ENCODE results near the gene TULP1.

TULP1 gene

GRCh38 chr6:35508027-35508426 lies 4.7 kb downstream of the TULP1 start:
- no peaks in the 10 kb centered on the region for H3F3A ChIP-seq (ENCODE audit: low read depth)
- H3K79me2 ChIP-seq (ENCODE audit: insufficient read depth, low read length): no peaks in the 10 kb centered on the region
- H3K27me3 ChIP-seq (ENCODE audit: insufficient read depth, low read length, poor library complexity, severe bottlenecking): no peaks in the 10 kb centered on the region
- no peak overlapping the region for H3K4me2 ChIP-seq (ENCODE audit: low read depth, low read length, poor library complexity, severe bottlenecking)
- H3K4me3 ChIP-seq (ENCODE audit: low read length, poor library complexity, severe bottlenecking): no peak overlapping the region
- H3K9ac ChIP-seq (ENCODE audit: low read depth, low read length, poor library complexity, severe bottlenecking): no peak overlapping the region
- H4K20me1 ChIP-seq (ENCODE audit: insufficient read depth, low read length, poor library complexity, severe bottlenecking): no peaks in the 10 kb centered on the region
- H3K4me1 ChIP-seq (ENCODE audit: insufficient read depth, low read length, poor library complexity, severe bottlenecking): no peaks in the 10 kb centered on the region
- no peak overlapping the region for H2AFZ ChIP-seq (ENCODE audit: low read length)
- H3K9me2 ChIP-seq (replicated peaks; ENCODE audit: low read depth, low read length): no peaks in the 10 kb centered on the region
- no peak for TF ChIP-seq CTCF (conservative IDR thresholded peaks at IDR 0.05; ENCODE audit: low read length)
- TF ChIP-seq EZH2phosphoT487 (IDR thresholded peaks at IDR 0.05; ENCODE audit: borderline replicate concordance): no peak
- no peaks in the 10 kb centered on the region for H3K9me3 ChIP-seq (ENCODE audit: insufficient read depth, low read depth, low read length)
- no peaks in the 10 kb centered on the region for H3K36me3 ChIP-seq (ENCODE audit: insufficient read depth, low read length)

DNA sequence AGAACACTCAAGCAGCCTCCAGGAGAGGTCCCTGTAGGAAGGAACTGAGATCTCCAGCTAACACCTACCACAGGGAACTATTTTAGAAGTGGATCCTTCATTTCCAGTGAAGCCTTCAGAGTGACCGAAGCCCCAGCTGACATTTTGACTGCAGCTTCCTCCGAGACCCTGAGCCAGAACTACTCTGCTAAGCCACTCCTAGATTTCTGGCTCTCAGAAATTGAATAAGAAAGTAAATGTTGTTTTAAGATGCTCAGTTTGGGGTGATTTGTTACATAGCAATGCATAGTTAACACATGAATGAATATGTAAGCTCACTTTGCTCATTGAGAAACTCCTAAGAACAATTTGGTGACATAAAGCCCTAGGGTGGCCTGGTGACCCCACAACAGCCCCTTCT lies 5.5 kb downstream of the TULP1 start:
- TF ChIP-seq EZH2phosphoT487 (IDR thresholded peaks at IDR 0.05; ENCODE audit: borderline replicate concordance) (no peak), CTCF (conservative IDR thresholded peaks at IDR 0.05; ENCODE audit: low read length) (no peak)
- H3K4me1 ChIP-seq (ENCODE audit: insufficient read depth, low read length, poor library complexity, severe bottlenecking): no peaks in the 10 kb centered on the region
- H3K9me2 ChIP-seq (replicated peaks; ENCODE audit: low read depth, low read length): no peaks in the 10 kb centered on the region
- H3K27me3 ChIP-seq (ENCODE audit: insufficient read depth, low read length, poor library complexity, severe bottlenecking): no peaks in the 10 kb centered on the region
- no peaks in the 10 kb centered on the region for H4K20me1 ChIP-seq (ENCODE audit: insufficient read depth, low read length, poor library complexity, severe bottlenecking)
- no peak overlapping the region for H3K9ac ChIP-seq (ENCODE audit: low read depth, low read length, poor library complexity, severe bottlenecking)
- H3K4me2 ChIP-seq (ENCODE audit: low read depth, low read length, poor library complexity, severe bottlenecking): no peak overlapping the region
- no peaks in the 10 kb centered on the region for H3K9me3 ChIP-seq (ENCODE audit: insufficient read depth, low read depth, low read length)
- H3K36me3 ChIP-seq (ENCODE audit: insufficient read depth, low read length): no peaks in the 10 kb centered on the region
- no peaks in the 10 kb centered on the region for H3K79me2 ChIP-seq (ENCODE audit: insufficient read depth, low read length)
- no peak overlapping the region for H3K4me3 ChIP-seq (ENCODE audit: low read length, poor library complexity, severe bottlenecking)
- H2AFZ ChIP-seq (ENCODE audit: low read length): no peak overlapping the region
- no peaks in the 10 kb centered on the region for H3F3A ChIP-seq (ENCODE audit: low read depth)

DNA sequence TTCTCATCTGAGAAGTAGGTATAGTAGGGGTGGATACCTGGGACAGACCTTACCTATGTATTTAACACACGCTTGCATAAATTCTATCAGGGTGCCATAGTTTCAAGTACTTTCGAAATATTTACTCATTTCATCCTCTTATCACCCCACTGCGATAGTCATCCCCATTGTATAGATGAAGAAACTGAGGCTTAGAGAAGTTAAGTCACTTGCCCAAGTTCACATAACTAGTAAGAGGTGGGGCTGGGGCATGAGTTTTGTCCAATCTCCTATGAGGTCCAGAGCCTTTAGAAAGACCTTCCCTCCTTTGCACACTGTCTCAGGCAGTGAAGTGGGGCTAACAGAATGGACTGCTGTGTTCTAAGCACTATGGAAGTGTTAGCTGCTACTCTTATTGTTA lies 6.2 kb downstream of the TULP1 start:
- Histone ChIP-seq H3K9me3 (ENCODE audit: insufficient read depth, low read depth, low read length) (no peaks in the 10 kb centered on the region), H3K27me3 (ENCODE audit: insufficient read depth, low read length, poor library complexity, severe bottlenecking) (no peaks in the 10 kb centered on the region), H3K9me2 (replicated peaks; ENCODE audit: low read depth, low read length) (no peaks in the 10 kb centered on the region)

More for the DNA sequence above, 6.2 kb downstream of the TULP1 start:
- Histone ChIP-seq H4K20me1 (ENCODE audit: insufficient read depth, low read length, poor library complexity, severe bottlenecking) (no peaks in the 10 kb centered on the region), H3K4me1 (ENCODE audit: insufficient read depth, low read length, poor library complexity, severe bottlenecking) (no peaks in the 10 kb centered on the region), H3F3A (ENCODE audit: low read depth) (no peaks in the 10 kb centered on the region), H3K4me2 (ENCODE audit: low read depth, low read length, poor library complexity, severe bottlenecking) (no peak overlapping the region), H3K36me3 (ENCODE audit: insufficient read depth, low read length) (no peaks in the 10 kb centered on the region), H3K9ac (ENCODE audit: low read depth, low read length, poor library complexity, severe bottlenecking) (no peak overlapping the region), H3K79me2 (ENCODE audit: insufficient read depth, low read length) (no peaks in the 10 kb centered on the region), H3K4me3 (ENCODE audit: low read length, poor library complexity, severe bottlenecking) (no peak overlapping the region), H2AFZ (ENCODE audit: low read length) (no peak overlapping the region)
- no peak for TF ChIP-seq CTCF (conservative IDR thresholded peaks at IDR 0.05; ENCODE audit: low read length)
- no peak for TF ChIP-seq EZH2phosphoT487 (IDR thresholded peaks at IDR 0.05; ENCODE audit: borderline replicate concordance)

All from Loucy (cell line).